Endodermal cell (in vitro differentiated cells): ENCODE measurements around the gene APOBEC3B. TPM values are rescaled to one million over a fixed set of nuclear protein-coding genes. Genes with fewer than 3 reads are reported as not detected.

Experiments
- DNase-seq: peaks from one replicate; pipeline ENCODE4 v3.0.0-alpha.2; 2017
- H3K27ac ChIP-seq: 2 replicates; pipeline ENCODE4 v1.5.1; 2013; ENCODE audit warnings: mild to moderate bottlenecking, low read depth, low read length, moderate library complexity
- H3K27me3 ChIP-seq: 2 replicates; pipeline ENCODE4 v1.6.1; 2013; ENCODE audit warnings: mild to moderate bottlenecking, low read length, moderate library complexity; ENCODE audit not compliant: insufficient read depth, control insufficient read depth, poor library complexity, severe bottlenecking
- H3K36me3 ChIP-seq: 2 replicates; pipeline ENCODE4 v1.7.0; 2013; ENCODE audit warnings: mild to moderate bottlenecking, low read length, moderate library complexity; ENCODE audit not compliant: control insufficient read depth, insufficient read depth
- H3K4me1 ChIP-seq: one replicate; pipeline ENCODE4 v1.7.0; 2013; ENCODE audit warnings: low read length; ENCODE audit not compliant: control insufficient read depth, insufficient read depth
- H3K4me3 ChIP-seq: 2 replicates; pipeline ENCODE4 v1.5.1; 2013; ENCODE audit warnings: mild to moderate bottlenecking, low read length, moderate library complexity
- H3K9ac ChIP-seq: 2 replicates; pipeline ENCODE4 v1.6.1; 2013; ENCODE audit warnings: mild to moderate bottlenecking, low read length, moderate library complexity; ENCODE audit not compliant: poor library complexity, severe bottlenecking; ENCODE audit errors: extremely low read depth
- H3K9me3 ChIP-seq: 2 replicates; pipeline ENCODE4 v1.6.1; 2013; ENCODE audit warnings: mild to moderate bottlenecking, low read length, moderate library complexity; ENCODE audit not compliant: control insufficient read depth
- H3K27ac Mint-ChIP-seq: 2 replicates; pipeline ENCODE4 v1.8.0; 2020; ENCODE audit warnings: mixed read lengths
- H3K27me3 Mint-ChIP-seq: 2 replicates; pipeline ENCODE4 v1.8.0; 2021; ENCODE audit warnings: mild to moderate bottlenecking, mixed read lengths; ENCODE audit not compliant: insufficient read depth
- H3K36me3 Mint-ChIP-seq: 2 replicates; pipeline ENCODE4 v1.8.0; 2020; ENCODE audit warnings: low read depth, mixed read lengths
- H3K4me1 Mint-ChIP-seq: 2 replicates; pipeline ENCODE4 v1.8.0; 2020; ENCODE audit warnings: mixed read lengths
- H3K4me3 Mint-ChIP-seq: 2 replicates; pipeline ENCODE4 v1.8.0; 2020; ENCODE audit warnings: mild to moderate bottlenecking, moderate library complexity, mixed read lengths
- H3K9me3 Mint-ChIP-seq: 2 replicates; pipeline ENCODE4 v1.8.0; 2020; ENCODE audit warnings: mild to moderate bottlenecking, mixed read lengths
- CTCF ChIP-seq: fragments of 200-600 bp; sonication (generic); conservative IDR thresholded peaks from 2 replicates; pipeline ENCODE4 v1.5.0; 2021; ENCODE audit warnings: antibody characterized with exemption, mild to moderate bottlenecking
- WGBS, 2 experiments: methylation state at CpG; one replicate each; pipeline versions ENCODE4 v1.1.5 to v1.1.7; 2013; ENCODE audit warnings: missing lambda C conversion rate in 2 of 2, mixed read lengths in 1 of 2; ENCODE audit not compliant: insufficient coverage in 1 of 2, insufficient read length in 1 of 2; 5-methylcytosine and 5-hydroxymethylcytosine counted together
- total RNA-seq, 2 donors: library from RNA; stranded (reverse); fragmentation: NEBNext Ultra II Directional in 1 of 2; extraction: Animal tissue kit (Norgen Biotek cat#: 25700) in 1 of 2; gene quantifications; 2 replicates in 1 of 2; 3 replicates in 1 of 2; pipeline ENCODE4 v1.2.1, GENCODE V29; 2021

The APOBEC3B gene
- total RNA-seq, 2 donors from 2014 or later, result 4.1 to 5.4 TPM

DNA sequence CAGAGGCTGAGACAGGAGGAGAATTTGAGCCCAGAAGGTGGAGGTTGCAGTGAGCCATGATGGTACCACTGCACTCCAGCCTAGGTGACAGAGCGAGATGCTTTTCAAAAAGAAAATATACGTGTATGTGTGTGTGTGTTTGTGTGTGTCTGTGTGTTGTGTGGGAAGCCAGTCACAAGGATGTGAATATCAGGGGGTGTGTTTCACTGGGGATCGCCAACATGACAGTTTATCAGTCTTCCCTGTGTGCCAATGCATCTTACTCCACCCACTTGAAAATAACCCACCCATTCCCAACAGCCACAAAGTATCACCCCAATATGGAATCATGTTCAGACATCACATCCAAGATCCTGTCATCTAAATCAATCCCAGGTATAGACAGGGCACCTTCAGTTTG lies 10.4 kb upstream of the APOBEC3B start:
- no peaks in the 10 kb centered on the region for H3K27me3 ChIP-seq
- Mint-ChIP-seq H3K36me3 (no peaks in the 10 kb centered on the region), H3K27me3 (peaks cover 9% of the 10 kb centered on the region), H3K27ac (no peak overlapping the region), H3K9me3 (peaks cover 21% of the 10 kb centered on the region), H3K4me3 (no peak overlapping the region), H3K4me1 (no peaks in the 10 kb centered on the region)
- no peak overlapping the region for H3K9ac ChIP-seq
- 92 to 100% methylated on average over 1 to 3 of the region's 3 CpGs for WGBS, 2 experiments
- H3K9me3 ChIP-seq, result peaks cover 13% of the 10 kb centered on the region
- TF ChIP-seq CTCF, result no peak
- no peaks in the 10 kb centered on the region for H3K36me3 ChIP-seq
- no peaks in the 10 kb centered on the region for H3K4me1 ChIP-seq
- no peak overlapping the region for H3K27ac ChIP-seq
- DNase-seq, result no peak
- no peak overlapping the region for H3K4me3 ChIP-seq

DNA sequence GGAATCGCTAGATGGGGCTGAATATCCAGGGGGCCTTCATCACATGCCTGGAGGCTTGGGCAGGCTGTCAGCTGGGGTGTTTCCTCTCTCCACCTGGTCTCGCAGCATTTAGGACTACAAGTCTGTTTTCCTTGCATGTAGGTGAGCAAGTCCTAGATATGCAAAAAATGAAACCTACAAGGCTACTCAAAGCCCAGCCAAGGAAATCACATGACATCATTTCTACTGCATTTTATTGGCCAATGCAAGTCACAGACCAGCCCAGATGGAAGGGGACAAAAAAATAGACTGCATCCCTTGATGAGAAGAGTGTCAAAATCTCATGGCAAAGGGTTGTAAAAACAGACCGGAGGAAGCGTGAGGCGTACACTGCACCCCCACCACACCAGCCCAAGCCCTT lies 9.6 kb upstream of the APOBEC3B start:
- no peaks in the 10 kb centered on the region for H3K36me3 ChIP-seq
- no peak overlapping the region for H3K4me3 Mint-ChIP-seq
- H3K4me3 ChIP-seq, result no peak overlapping the region
- peaks cover 19% of the 10 kb centered on the region for H3K9me3 ChIP-seq
- 89 to 97% methylated on average over 1 to 5 of the region's 5 CpGs for WGBS, 2 experiments
- H3K36me3 Mint-ChIP-seq, result no peaks in the 10 kb centered on the region
- no peak for DNase-seq
- peaks cover 9% of the 10 kb centered on the region for H3K27me3 Mint-ChIP-seq
- no peaks in the 10 kb centered on the region for H3K4me1 Mint-ChIP-seq
- H3K27ac Mint-ChIP-seq, result no peak overlapping the region
- no peak overlapping the region for H3K9ac ChIP-seq
- H3K9me3 Mint-ChIP-seq, result peaks cover 29% of the 10 kb centered on the region
- no peak for TF ChIP-seq CTCF
- H3K27me3 ChIP-seq, result no peaks in the 10 kb centered on the region
- no peaks in the 10 kb centered on the region for H3K4me1 ChIP-seq
- H3K27ac ChIP-seq, result no peak overlapping the region

- no peaks in the 10 kb centered on the region for H3K36me3 Mint-ChIP-seq
- no peak overlapping the region for H3K9ac ChIP-seq
- peaks cover 9% of the 10 kb centered on the region for H3K27me3 Mint-ChIP-seq
- no peaks in the 10 kb centered on the region for H3K4me1 Mint-ChIP-seq
- no peaks in the 10 kb centered on the region for H3K4me1 ChIP-seq
- H3K27ac Mint-ChIP-seq, result no peak overlapping the region
- peaks cover 20% of the 10 kb centered on the region for H3K9me3 ChIP-seq
- H3K36me3 ChIP-seq, result no peaks in the 10 kb centered on the region
- no peak overlapping the region for H3K4me3 Mint-ChIP-seq
- 37 to 60% methylated on average over 11 to 15 of the region's 15 CpGs for WGBS, 2 experiments
- H3K27me3 ChIP-seq, result no peaks in the 10 kb centered on the region
- TF ChIP-seq CTCF, result peak; percentile 88
- no peak overlapping the region for H3K4me3 ChIP-seq
- H3K9me3 Mint-ChIP-seq, result peaks cover 36% of the 10 kb centered on the region
- H3K27ac ChIP-seq, result no peak overlapping the region
- peak; percentile 90 for DNase-seq
Measured at GRCh38 chr22:38973289-38974169, 8.6 kb upstream of the APOBEC3B start.
